Retina (tissue), 1 donor: ENCODE data around the gene EMSY.

Experiments
- DNase-seq: peaks from one replicate; pipeline ENCODE4 v3.0.0-alpha.2; 2016

Gene EMSY

DNA sequence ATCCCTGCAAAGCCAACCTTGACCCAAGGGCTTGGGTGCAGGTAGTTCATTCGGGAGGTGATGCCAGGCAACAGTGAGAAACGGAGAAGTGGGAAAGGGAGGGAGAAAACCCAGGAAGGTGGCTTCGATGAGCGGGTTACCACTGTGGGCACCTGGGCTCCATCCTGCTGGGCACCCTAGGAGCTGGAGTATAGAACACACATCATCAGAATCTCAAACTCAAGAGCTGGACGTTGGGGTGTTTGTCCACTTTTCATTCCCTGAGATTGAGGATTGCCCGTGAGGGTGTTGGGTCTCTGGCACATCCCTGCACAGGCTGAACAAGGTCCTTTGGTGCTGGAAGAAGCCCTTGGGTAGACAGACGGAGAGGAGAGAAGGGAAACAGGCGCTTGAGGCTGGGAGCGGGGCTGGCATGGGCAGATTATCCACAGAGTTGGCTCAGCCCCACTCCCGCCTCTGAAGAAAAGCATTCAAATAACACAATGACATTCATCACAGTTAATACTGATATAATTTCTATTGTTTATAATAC, 155.4 kb downstream of the EMSY start:
- no peak for DNase-seq

DNA sequence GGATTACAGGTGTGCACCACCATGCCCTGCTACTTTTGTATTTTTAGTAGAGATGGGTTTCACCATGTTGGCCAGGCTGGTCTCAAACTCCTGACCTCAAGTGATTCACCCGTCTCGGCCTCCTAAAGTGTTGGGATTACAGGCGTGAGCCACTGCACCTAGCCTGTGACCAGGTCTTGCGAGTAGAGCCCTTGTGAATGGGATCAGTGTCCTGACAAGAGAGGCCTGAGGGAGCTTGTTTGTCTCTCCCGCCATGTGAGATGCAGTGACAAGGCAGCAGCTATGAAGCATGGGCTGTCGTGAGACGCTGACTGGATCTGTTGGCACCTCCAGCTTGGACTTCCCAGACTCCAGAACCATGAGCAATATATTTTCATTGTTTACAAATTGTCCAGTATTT, 156.5 kb downstream of the EMSY start:
- no peak for DNase-seq

DNA sequence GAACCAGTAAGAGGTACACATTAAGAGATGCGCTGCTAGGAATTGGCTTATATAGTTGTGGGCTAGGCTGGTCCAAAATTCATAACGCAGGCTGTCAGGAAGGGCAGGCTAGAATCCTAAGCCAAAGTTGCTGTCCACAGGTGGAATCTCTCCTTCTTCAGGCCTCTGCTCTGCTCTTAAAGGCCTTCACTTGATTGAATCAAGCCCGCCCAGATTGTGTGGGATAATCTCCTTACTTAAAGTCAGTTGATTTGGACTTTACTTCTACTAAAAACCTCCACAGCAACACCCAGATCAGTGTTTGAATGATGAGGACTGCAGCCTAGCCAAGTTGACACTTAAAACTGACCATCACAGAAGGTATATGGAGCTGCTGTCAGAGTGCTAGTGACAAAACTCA, 156.9 kb downstream of the EMSY start:
- no peak for DNase-seq

DNA sequence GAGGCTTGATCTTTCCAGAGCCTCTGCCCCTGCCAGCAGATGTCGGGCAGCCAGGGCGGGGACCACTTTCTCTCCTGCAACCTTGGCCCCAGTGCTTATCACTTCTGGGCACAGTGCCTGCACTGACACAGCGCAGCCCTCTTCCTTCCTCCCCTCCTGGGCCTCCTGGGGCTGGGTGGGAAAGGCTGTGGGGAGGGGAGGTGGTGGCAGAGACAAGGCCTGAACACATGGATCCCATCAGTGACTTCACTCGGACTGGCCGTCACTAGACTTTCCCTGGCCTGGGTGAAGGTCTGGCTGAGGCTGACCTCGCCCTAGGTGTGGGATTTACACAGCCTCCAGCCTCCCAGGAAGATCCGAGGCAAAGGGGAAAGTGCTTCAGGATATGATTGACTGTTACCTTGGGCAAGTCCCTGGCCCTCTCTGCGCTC, 157.6 kb downstream of the EMSY start:
- no peak for DNase-seq
